ENCODE results near the gene MRPS6.
A peak's percentile ranks its signal among the peaks of the same experiment; 100 is the strongest.

Gene MRPS6

DNA sequence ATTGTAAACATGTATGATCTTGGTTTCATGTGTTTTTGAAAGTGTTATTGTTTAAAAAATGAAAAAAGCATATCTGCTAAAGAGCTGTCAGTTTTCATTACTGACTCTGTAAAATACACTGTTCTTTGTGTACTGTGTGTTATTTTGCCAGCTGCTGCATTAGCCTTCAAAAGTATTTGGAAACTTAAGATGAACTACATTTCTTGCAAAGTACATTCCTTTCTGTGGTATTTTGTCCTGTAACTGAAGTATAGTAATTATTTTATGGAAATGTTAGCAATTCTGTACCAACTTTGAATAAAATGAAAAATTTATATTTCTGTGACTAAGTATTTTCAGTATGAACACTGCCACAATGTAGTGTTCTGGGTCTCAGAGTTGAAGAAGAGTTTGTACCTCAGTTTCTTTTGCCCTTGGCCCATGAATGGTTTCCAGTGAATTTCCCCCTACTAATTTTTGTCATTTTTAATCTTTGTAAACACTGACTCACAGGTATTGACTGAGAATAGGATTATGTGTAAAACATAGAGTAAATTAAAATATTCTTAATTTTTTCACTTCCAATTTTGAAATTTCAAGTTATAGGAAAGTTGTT lies 32.7 kb downstream of the MRPS6 start:
- no peak for DNase-seq

DNA sequence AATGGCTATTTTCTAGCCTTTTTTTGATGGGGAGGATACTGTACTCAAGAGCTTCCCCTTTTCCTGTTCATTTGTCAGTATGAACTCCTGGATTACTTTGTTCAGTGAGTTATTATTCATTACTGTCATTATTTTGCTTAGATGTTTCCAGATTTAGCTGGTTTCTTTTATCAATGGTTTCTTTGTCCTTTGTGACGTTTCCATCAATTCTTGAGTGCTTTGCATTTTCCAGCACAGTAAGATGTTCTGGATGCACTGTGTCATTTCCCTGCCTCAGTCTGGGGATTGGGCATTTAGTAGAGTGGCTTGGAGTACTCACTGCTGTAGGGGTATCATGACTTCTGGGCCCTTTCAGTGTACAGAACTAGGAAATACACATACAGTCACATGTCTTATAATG lies 34.2 kb downstream of the MRPS6 start:
- DNase-seq, result no peak

DNA sequence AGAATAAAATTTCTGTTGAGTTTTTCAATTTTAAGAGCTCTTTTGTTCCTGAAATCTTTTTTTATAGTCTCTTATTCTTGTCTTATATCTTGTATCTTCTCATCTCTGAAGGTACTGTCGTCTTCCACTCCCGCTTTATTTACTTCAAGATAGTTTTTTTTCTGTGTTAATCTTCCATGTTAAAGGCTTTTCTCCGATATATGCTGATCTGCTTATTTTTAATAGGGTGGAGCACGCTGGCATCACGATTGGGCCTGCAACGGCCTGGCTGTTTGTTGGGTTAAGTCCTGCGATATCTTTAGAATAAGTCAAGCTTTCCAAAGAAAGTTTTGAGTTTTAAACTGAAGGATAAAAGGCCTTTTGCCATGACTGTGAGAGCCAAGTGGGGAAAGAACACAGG lies 35.7 kb downstream of the MRPS6 start:
- no peak for DNase-seq

DNA sequence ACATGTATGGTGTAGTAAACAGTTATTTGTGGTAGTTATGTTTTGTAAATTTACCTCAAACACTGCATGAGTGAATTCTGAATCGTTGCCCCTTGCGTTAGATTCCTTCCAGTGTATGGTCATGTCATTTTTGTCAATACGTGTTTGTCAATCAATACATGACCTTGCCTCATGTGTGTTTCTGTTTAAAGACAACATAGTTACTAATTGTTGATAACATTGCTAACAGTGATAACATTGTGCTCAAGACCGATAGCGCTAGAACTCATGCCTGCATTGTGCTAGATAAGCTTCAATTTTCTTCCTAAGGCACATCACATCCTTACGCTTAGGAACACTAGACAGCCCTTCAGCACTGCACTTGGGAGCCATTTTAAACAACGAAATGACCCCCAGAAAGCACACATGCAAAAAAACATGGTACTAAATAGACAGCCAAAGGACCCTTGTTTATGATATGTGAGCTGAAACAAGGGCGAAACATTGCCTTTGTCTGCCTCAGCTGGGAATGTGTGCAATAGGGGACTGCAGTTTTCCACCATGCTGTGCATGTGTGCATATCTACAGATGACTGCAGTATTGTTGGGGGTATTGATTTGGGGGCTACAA lies 37.3 kb downstream of the MRPS6 start:
- DNase-seq, result no peak

DNA sequence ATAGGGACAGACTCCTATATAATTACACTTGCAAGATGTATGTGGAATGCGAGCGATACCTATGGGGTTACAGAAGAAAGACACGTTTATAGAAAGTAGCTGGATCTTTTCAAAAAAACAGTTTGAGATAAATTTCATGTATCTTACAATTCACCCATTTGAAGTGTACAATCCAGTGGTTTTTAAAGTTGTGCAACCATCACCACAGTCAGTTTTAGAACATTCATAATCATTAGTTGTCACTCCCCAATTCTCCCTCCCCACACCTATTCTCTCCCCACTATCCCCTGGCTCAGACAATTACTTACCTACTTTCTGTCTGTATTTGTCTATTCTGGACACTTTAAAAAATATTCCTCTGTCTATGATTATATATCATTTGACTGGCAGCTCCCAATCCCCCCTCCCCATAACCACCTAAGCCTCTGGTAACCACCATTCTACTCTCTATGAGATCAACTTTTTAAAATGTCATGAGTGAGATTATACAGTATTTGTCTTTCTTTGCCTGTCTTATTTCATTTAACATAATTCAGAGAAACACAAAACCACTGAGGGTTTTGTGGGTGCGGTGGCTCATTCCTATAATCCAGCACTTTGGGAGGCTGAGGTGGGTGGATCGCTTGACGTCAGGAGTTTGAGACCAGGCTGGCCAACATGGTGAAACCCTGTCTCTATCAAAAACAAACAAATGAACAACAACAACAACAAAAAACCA lies 39.1 kb downstream of the MRPS6 start:
- DNase-seq, result no peak

DNA sequence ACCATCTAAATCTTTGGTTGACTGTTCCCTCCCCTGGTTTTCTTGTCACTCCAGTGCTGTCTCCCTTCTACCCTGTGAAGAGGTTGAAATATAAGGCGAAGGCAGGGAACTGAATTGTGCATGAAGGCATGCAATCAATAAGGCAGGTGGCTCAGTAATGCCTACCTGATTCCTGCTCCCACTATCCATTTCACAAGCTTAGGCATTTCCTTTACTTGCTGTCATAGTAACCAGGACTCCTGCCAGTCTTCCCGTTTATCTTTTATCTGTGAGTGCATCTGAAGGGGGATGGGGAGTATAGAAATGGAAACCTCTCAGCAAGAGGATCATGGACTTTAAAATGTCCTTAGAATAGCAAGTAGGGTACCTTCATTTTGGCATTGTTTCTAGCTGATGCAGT lies 40.5 kb downstream of the MRPS6 start:
- no peak for DNase-seq

DNA sequence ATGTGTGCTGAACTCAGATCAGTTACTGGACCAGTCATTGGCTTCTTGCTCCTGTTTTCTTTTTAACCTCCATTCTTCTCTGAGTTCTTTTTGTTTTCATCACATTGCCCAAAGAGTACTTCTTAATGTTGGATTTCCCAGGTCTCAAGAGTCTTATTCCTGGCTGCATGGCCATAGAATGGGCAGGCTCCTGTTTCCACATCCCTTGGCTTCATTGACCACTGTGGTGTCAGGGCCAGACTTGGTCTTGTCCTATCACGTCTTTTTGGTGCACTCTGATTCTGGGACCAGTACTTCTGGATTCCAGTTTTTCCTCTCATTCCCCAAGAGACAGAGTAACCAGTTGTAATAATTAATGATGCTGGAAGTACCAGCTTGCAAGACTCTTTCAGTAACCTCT lies 41.8 kb downstream of the MRPS6 start:
- DNase-seq, result no peak

DNA sequence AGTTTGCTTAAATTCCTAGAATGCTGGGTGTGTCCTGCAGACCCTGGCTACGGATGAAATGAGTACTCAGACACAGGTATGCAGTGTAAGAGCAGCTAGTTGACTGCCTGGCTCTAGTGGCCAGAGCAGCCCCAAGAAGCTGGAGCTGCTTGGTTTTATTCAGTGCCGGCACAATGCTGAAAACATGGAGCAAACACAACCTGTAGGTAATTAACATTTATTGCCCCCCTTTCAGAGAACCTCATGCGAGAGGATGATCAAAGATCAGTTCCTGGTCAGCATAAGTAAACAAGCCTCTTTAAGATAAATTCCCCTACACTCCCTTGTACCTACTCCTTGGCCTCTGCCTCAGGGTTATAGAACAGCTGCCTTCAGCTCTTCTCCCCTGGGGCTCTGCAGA lies 43.2 kb downstream of the MRPS6 start:
- no peak for DNase-seq

DNA sequence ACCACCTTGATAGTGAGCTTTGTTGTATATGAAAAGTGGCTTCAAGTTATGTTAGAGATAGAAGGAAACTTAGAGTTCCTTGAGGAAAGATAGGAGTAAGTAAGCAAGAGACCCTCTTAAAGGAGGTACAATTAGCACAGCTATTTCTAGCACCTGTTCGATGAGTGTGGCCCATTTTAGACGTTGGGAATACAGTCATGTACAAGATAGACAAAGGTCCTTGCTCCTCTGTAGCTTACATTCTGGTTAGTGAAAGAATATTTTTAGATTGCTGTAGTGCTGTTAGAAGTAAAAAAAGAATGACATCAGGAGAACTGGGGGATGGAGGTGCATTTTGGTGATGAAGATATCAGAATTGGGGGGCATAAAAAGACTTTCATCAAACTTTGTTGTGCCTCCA lies 47.5 kb downstream of the MRPS6 start:
- DNase-seq, result no peak

DNA sequence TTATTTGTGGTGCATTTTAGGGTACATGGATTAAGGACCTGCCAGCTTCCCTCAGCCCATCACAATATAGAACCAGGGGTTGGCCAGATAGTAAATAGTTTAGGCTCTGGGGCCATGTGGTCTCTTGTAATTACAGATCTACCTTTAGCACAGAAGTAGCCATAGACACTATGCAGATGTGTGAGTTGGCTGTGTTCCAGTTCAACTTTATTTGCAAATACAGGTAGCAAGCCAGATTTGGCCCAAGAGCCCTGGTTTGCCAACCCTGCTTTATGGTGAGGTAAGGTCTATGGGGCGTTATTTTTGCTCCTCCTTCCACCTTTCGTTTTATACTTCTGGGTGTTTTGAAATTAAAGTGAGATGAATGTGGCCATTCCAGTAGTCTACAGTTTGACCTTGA lies 48.7 kb downstream of the MRPS6 start:
- no peak for DNase-seq

DNA sequence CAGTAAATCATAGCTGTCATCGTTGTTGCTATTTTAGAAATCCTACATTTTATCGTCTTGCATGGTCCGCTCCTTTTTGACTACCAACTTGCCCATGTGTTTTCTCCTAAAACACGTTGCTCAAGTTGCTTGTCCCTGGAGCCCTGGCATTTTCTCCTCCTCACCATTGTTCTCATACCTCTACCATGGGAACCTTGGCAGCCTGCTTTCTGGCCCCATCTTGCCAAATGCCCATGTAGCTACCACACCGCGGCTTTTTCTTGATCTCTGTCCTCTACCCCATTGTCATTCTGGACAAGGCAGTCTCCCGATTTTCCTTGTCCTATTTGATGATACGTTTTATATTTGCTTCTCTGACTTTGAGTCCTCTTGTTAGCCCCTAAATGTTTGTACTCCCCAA lies 50.2 kb downstream of the MRPS6 start:
- no peak for DNase-seq

DNA sequence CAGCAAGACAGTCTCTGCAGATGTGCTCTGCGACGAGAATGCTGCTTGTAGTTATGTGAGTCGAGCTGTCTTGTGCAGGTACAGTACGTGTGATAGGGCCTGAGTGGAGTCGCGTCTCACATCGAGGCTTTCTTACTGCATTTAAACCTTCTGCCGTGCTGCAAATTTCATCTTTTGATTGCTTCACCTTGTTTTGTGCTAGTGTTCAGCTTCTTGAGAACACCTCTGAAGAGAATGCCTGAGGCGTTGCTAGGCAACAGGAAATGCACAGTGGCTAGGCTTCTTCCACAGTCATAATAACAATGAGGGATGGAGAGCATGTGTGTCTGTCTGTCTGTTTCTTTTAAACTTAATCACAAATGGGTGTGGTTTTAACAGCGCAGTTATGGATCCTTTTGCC lies 52.9 kb downstream of the MRPS6 start:
- no peak for DNase-seq

DNA sequence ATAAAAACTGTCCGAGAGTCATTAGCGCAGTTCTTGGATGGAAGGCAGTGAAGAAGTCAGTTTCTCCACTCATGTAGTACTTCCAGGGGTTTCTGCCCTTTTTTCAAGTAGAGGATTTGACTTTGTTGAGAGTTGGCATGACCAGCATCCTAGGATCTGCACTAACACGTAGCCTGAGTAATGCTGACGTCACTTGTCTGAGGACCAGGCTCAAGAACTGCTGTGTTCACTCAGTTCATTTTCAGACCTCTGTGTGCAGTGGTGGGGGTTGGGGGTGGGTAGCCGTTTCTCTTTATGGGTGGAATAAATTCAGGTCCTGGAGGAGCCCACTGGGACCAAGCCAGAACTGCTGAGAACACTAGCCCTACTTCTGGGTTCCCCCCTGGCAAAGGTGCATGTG lies 53.3 kb downstream of the MRPS6 start:
- DNase-seq, result no peak

DNA sequence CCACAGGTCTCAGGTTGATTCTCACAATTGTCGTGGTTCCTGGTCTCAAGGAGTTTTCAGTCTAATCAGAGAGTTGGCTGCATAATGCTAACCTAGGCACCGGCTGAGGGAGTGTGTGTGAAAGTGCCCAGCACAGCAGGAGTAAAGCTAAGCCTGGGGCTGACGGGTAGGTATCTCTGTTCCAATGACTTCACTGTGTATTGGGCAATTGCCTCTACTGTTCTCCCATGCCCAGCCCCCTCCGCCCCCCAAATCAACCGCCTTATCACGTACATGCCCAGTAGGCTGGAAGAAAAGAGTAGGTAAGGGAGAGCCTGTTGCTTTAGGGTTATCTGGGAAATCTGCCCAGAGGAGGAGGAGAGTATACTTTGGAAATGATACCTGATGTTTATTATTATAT lies 54.7 kb downstream of the MRPS6 start:
- no peak for DNase-seq

DNA sequence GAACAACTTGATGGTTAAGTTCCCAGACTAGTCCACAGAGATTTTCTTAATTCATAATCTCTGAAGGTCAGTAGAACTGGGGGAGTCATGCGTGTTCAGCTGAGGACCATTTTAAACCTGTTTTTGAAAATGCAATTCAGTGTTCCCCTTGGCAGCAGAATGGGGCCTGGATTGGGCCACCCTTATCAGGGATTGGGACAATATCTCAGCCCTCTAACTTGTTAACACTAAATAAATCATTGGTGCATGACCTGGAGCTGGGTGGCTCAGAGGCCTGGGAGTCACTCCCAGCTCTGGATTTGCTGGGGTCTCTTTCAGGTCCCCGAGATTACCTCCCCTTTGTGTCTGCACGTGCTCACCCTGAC lies 55.3 kb downstream of the MRPS6 start:
- DNase-seq, result no peak

DNA sequence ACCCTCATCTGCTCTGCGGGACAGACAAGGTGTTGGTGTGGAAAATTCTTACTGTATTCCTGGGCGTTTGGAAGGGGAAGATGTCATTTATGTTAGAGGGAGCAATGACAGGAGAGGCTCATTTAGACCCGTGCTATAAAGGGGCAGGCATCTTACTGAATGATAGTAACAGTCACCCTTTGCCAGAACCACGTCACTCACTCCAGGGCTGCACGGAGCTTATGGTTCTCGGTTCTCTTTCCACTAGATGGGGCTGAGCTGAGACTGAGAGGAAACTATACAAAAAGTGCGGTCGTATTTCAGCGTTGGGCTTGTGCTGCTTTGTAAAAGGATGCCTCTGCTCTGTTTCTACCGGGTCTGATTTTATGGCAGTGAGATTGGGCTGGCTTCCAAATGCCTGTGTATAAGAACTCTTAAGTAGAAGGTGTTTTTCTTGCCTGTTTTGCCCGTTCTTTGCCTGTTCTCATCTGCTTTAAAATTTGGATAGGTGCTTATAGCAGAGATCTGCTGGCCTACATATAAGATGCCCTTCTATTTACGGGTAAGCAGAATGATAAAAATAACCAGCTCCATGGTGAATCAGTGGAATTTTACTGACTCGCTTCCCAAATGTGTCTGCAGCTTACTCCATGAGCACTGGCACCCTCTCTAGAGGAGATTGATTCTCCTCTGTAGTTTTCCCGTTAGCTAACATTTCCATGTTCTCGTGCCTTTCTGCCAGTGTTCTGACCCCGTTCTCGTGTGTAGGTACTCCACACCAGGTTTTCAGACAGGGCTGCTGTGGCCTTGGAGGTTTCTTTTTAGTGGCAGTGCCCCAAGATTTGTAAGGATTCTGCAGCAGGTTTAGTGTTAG lies 55.9 kb downstream of the MRPS6 start:
- DNase-seq, result peak; percentile 85

DNA sequence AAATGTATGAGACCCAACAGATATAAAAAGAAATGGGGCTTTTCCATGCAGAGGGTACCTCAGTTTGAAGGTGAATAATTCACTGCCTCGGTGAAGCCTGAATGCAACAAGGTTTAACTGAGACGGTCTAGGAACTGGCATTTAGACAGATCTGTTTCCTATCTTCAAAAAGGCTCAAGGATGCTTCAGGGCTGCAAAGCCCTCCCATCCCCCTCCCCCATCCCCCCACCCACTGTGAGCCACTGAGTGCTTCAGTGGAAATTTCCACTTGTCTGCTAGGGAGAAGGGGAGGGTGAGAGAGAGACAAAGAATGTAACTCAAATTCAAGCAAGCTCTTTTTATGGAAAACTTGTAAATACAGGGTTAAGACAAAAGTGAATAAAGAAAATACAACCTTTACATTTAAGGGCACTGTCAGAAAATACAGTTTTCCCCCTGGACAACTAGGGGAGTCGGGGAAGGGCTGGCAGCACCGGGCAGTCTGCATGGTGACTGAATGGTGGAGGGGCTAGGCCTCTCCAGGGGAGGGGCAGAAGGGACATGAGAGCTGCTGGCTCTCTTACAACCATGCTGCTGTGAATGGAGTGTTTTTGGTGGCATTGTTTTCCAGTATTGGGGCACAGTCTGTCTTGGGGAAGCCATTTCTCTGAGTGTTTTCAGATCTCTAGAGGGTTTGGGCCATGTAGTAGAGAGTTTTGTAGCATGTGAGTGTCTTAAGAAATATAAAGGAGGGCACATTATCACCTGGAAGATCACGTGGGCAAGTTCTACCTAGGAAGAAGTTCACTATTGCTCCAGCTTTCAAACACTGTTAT lies 56.7 kb downstream of the MRPS6 start:
- DNase-seq, result peak; percentile 58

DNA sequence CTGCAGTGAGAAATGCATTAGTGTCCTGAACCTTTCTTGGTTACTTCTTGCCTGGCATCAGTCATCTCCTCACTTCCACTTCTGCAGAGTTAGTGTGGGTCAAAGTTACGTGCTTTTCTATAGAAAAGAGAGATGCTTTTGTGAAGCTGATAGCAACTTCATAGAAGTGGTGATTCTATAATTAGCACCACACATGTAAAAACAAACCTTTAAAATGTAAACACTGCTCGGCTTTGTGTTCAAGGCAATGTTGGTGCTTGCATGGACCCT lies 57.3 kb downstream of the MRPS6 start:
- no peak for DNase-seq

DNA sequence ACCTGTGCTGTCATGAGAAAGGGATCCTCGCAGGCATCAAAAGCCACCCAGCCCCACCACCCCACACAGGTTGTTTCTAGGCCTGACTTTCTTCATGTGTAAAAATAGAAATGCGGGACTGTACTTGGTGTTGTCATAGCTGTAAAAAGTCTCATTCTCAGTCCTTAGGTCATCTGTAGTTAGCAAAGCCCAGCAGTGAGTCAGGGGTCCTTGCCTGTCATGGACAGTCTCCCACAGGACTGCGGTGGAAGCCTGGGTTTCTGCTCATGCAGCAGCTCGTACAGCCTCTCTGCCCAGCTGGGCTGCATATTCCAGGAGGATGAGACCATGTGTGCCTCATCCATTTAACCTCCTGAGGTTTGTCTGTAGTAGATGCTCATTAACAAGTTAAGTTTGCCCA lies 58.2 kb downstream of the MRPS6 start:
- no peak for DNase-seq

DNA sequence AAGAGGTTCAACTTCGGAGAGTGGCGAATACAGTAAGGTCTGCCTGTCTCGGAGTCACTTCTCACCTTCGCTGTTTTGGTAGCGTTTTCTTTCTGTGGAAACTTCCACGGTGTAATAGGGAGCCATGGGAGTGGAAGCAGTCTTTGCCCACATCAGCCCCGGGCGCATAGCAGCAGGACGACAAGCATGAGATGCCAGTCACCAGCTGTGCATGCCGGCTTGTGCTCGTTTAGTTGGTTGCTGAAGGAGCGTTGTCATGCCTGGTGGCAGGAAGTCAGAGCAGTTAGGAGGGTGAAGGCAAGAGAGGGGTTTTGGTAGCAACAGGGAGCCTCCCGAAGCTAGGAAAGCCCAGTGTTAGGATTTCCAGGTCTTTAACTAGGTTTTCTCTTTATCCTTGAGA lies 58.8 kb downstream of the MRPS6 start:
- DNase-seq, result no peak

DNA sequence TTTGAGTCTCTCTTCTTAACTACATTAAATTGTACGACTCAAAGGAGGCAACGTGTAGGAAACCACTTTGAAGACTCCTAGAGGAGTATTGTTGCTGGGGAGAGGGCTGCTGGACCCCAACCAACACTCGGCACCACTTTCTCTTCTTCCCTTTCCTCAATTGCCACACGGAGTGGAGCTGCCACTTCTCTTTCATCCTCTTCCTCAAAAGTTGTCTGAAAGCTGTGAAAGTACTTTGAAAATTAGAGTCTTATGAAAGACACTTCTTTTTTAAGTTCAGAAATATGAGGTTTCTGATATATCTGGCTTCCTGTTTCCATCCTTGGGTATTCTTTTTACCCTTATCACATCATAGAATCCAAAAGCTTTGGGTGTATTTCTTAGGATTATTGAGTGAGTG lies 59.5 kb downstream of the MRPS6 start:
- no peak for DNase-seq

DNA sequence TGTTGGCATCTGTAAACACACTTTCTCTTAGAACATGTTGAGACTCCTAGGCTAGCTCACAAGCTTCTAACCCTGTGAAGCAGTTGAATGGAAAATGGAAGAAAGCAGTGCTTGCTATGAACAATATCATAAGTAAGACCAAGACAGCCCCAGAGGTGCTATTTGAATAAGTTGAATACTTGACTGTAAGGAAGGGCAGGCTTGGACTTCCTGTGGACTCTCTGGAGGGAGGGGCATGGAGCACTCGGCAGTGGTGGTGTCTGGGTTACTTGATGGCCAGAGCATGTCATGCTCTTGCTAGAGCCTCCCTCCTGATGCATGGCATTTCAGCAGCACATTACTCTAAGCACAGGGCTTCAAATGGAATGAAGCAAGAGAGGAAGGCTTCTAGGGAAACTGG lies 60.0 kb downstream of the MRPS6 start:
- no peak for DNase-seq

DNA sequence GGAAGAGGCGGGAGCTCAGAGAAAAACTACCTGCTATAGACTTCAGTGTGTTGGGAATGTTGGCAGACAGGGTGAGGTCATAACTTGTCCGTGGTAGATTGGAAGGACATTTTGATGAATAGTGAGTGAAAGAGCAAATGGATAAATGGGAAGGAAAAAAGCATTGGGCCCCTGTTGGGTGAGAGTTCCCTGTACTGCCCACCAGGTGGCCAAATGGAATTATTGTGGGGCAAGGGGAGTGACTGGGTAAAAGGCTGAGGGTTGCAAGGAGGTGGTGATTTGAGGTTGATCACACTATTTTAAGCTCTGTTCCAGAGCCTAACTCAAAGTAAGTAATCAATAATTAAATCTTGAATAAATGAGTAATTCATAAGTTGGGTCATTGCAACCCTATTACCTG lies 60.4 kb downstream of the MRPS6 start:
- no peak for DNase-seq
